HepG2 (cell line): ENCODE data around the gene PUM1. TPM values are rescaled to one million over a fixed set of nuclear protein-coding genes. Genes with fewer than 3 reads are reported as not detected.

Experiments used
- ATAC-seq: fragments of 200-7000 bp; cut with Tn5 transposase; 3 replicates; pipeline ENCODE4 v1.9.1; 2020; ENCODE audit warnings: mild to moderate bottlenecking, moderate library complexity
- BruUV-seq: library from RNA; stranded (reverse); fragments of 400-500 nt; replicated peaks from 2 replicates; lab custom pipeline; 2021; lab: Mats Ljungman, UMichigan
- CTCF ChIA-PET: fragments of 300-600 bp; formaldehyde crosslinking; extraction: SDS; loops from one replicate; lab custom pipeline; 2021; ENCODE audit warnings: low total read pairs, inconsistent platforms, low intra/inter-chr PET ratio; lab: Yijun Ruan, JAX
- POLR2A ChIA-PET: fragments of 350-600 bp; sonication (Branson Sonifier 250); formaldehyde crosslinking; loops from one replicate; lab custom pipeline; 2020; ENCODE audit warnings: antibody characterized with exemption, inconsistent platforms; lab: Yijun Ruan, JAX
- DNase-seq: peaks from one replicate; pipeline ENCODE4 v3.0.0-alpha.2; 2015; ENCODE audit warnings: low spot score
- FAIRE-seq: peaks from 3 replicates; lab custom pipeline; 2011; peaks lifted over from hg19 to GRCh38; lab: Jason Lieb, UNC
- H2AFZ ChIP-seq: one replicate; pipeline ENCODE4 v1.6.1; 2011; ENCODE audit warnings: low read length, inconsistent platforms
- H3K27ac ChIP-seq: fragments of 300-600 bp; 3 replicates; pipeline ENCODE4 v1.8.0; 2011; ENCODE audit warnings: mixed run types, mild to moderate bottlenecking, mixed read lengths, low read length, inconsistent platforms; ENCODE audit not compliant: insufficient read depth; ENCODE audit errors: extremely low read length
- H3K27me3 ChIP-seq, 2 experiments: fragments of 200-600 bp in 1 of 2; 2 replicates in 1 of 2; 3 replicates in 1 of 2; pipeline versions ENCODE4 v1.6.0 to v1.8.0; 2011; ENCODE audit warnings: low read length in 2 of 2, mild to moderate bottlenecking in 2 of 2, moderate library complexity in 2 of 2, inconsistent platforms in 1 of 2; ENCODE audit not compliant: insufficient read depth in 2 of 2, control insufficient read depth in 1 of 2
- H3K36me3 ChIP-seq, 2 experiments: fragments of 200-600 bp in 1 of 2; replicated peaks in 1 of 2; 2 replicates in 1 of 2; 3 replicates in 1 of 2; pipeline versions ENCODE4 v1.5.1 to v1.8.0; 2011; ENCODE audit warnings: low read length in 2 of 2, inconsistent platforms in 1 of 2; ENCODE audit not compliant: insufficient read depth in 2 of 2, control insufficient read depth in 1 of 2
- H3K4me1 ChIP-seq: 2 replicates; pipeline ENCODE4 v1.5.1; 2012; ENCODE audit warnings: low read length, inconsistent platforms; ENCODE audit not compliant: insufficient read depth
- H3K4me2 ChIP-seq: 2 replicates; pipeline ENCODE4 v1.6.0; 2011; ENCODE audit warnings: low read depth, low read length, inconsistent platforms
- H3K4me3 ChIP-seq, 3 experiments: fragments of 200-600 bp in 1 of 3; sonication (generic), shearing (Covaris generic) in 1 of 3; replicated peaks in 1 of 3; 2 replicates each; pipeline ENCODE4 v1.5.1; 2011 to 2016; ENCODE audit warnings: low read length in 3 of 3, inconsistent platforms in 2 of 3, low read depth in 2 of 3, mild to moderate bottlenecking in 2 of 3, control low read depth in 1 of 3, mixed read lengths in 1 of 3; ENCODE audit not compliant: insufficient read depth in 1 of 3
- H3K79me2 ChIP-seq: one replicate; pipeline ENCODE4 v1.6.1; 2011; ENCODE audit warnings: low read length, inconsistent platforms; ENCODE audit not compliant: insufficient read depth
- H3K9ac ChIP-seq: 2 replicates; pipeline ENCODE4 v1.6.0; 2011; ENCODE audit warnings: mild to moderate bottlenecking, low read depth, low read length, inconsistent platforms; ENCODE audit not compliant: insufficient read depth
- H3K9me3 ChIP-seq: 2 replicates; pipeline ENCODE4 v1.5.1; 2012; ENCODE audit warnings: mild to moderate bottlenecking, low read length
- H4K20me1 ChIP-seq: 2 replicates; pipeline ENCODE4 v1.6.0; 2011; ENCODE audit warnings: inconsistent platforms, mild to moderate bottlenecking, low read length, moderate library complexity; ENCODE audit not compliant: insufficient read depth
- BORCS8-MEF2B ChIP-seq: sonication (generic); formaldehyde crosslinking; IDR thresholded peaks from 2 replicates; pipeline ENCODE4 v1.8.0; 2022; ENCODE audit warnings: mild to moderate bottlenecking, missing genetic modification reagents
- MAZ ChIP-seq, 2 experiments: sonication (generic) in 1 of 2; formaldehyde crosslinking in 1 of 2; IDR thresholded peaks; 2 replicates each; pipeline versions ENCODE4 v1.5.0 to v1.6.1; 2012 to 2020; ENCODE audit warnings: low read depth in 2 of 2, mild to moderate bottlenecking in 2 of 2, borderline replicate concordance in 1 of 2, improper control_type of control experiment in 1 of 2, low read length in 1 of 2, missing genetic modification reagents in 1 of 2, moderate library complexity in 1 of 2
- ZNF589 ChIP-seq: sonication (generic); formaldehyde crosslinking; conservative IDR thresholded peaks from 2 replicates; pipeline ENCODE4 v1.8.0; 2022; ENCODE audit warnings: mild to moderate bottlenecking, moderate library complexity, missing genetic modification reagents
- ZNF737 ChIP-seq: sonication (generic); formaldehyde crosslinking; IDR thresholded peaks from 2 replicates; pipeline ENCODE4 v1.5.0; 2020; ENCODE audit warnings: missing genetic modification reagents, mild to moderate bottlenecking, borderline replicate concordance
- WGBS: methylation state at CpG from one replicate; pipeline ENCODE4 v1.1.6; 2017; ENCODE audit warnings: low lambda C conversion rate; 5-methylcytosine and 5-hydroxymethylcytosine counted together
- in situ Hi-C: cut with HindIII; loops from 2 replicates; pipeline ENCODE4 v1.10.0; 2017; ENCODE audit warnings: low pct_unique_long_range_greater_than_20kb; ENCODE audit not compliant: extremely low pct_ligation_motif_present
- intact Hi-C: fragments of 100-400 bp; cut with micrococcal nuclease; formaldehyde crosslinking; loops from one replicate; pipeline ENCODE4 v1.10.0; 2022; ENCODE audit not compliant: unreplicated experiment
- polyA plus RNA-seq, 8 experiments: library from polyadenylated mRNA; depleted of rRNA in 3 of 8; stranded (reverse) in 7 of 8; unstranded in 1 of 8; fragments of >200 nt; fragmentation: Illumina TruSeq in 4 of 8; extraction: Trizol in 4 of 8; gene quantifications; 2 replicates each; pipeline versions ENCODE4 v1.2.1 to v1.2.3, GENCODE V29; 2011 to 2016; ENCODE audit warnings: low read depth in 4 of 8, missing spikeins in 1 of 8, mixed read lengths in 1 of 8; ENCODE audit not compliant: insufficient read depth in 1 of 8
- total RNA-seq, 5 experiments: library from RNA; depleted of rRNA; stranded (reverse); fragments of >200 nt; fragmentation: Illumina TruSeq; extraction: Trizol; gene quantifications; 2 replicates each; pipeline ENCODE4 v1.2.3, GENCODE V29; 2016; ENCODE audit warnings: low read depth in 1 of 5
- TF ChIP-seq, protein P1 (sequence below): fragments of 450-650 bp; IDR thresholded peaks from 2 replicates; pipeline ENCODE4 v1.6.1; 2016

PUM1 gene
- total and polyA plus RNA-seq, 2 of the 13 experiments (the other 11 are each of a cell fraction or from before 2014, with no cell fraction given): 64.7 to 91.0 TPM

DNA sequence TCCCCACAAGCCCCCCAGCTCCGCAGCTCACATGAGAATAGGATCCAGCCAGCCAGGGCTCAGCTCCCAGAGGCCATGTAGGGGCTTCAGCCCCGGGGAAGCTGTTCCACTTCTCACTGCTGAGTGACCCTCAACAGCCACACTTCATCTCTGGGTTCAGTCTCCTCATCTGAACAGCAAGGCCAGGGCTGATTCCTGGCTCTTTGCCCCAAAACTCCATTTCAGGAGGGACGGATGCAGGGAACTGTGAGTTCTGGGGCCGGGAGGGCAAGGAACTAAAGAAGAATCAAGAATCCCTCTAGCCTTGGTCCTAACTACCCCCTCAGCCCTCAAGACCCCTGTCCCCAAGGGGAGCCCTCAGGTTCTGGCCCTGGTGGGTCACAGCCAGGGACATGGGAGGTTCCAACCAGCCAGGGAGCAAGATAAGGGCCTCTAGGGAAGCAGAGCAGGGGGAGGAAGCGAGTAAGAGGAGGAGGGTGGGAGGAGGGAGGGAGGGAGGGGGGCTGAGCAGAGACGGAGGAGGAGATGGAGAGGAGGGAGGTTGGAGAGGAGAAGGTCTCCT is 170.1 kb downstream of the PUM1 start (continued):
- no peak for TF ChIP-seq BORCS8-MEF2B (CRISPR knock-in tag)
- no peak for TF ChIP-seq ZNF589 (CRISPR knock-in tag)
- TF ChIP-seq ZNF737: no peak

DNA sequence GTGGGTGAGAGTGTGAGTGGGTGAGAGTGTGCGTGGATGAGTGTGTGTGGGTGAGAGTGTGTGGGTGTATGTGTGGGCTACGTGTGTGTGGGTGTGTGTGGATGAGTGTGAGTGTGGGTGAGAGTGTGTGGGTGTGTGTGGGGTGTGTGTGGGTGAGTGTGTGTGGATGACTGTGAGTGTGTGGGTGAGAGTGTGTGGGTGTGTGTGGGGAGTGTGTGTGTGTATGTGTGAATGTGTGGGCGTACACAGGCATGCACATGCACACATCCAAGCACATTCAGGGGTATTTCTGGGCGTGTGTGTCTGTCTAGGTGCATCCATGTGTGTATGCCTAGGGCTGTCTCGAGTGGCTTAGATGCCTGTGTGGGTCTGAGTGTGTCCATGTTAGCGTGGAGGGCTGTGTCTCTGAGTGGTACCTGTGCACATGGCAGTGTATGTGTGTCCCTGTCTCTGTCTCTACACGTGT is 171.0 kb downstream of the PUM1 start:
- Histone ChIP-seq H3K27me3 (peaks cover 2 to 4% of the 10 kb centered on the region in 2 experiments; a peak in 2 of 5 replicates), H3K9me3 (no peaks in the 10 kb centered on the region), H3K4me2 (no peak overlapping the region), H3K36me3 (no peaks in the 10 kb centered on the region), H3K4me3 (no peak overlapping the region), H3K9ac (no peak overlapping the region), H2AFZ (no peak overlapping the region), H3K4me1 (peaks cover 27% of the 10 kb centered on the region), H3K27ac (no peak overlapping the region), H4K20me1 (no peaks in the 10 kb centered on the region), H3K79me2 (no peaks in the 10 kb centered on the region)
- ChIA-PET POLR2A (no interaction called here), CTCF (no interaction called here)
- BruUV-seq: no TSS peak
- FAIRE-seq (no peak), ATAC-seq (no peak), DNase-seq (no peak)
- 6% methylated on average over 4 of the region's 7 CpGs for WGBS
- intact Hi-C loops (no loop called here), in situ Hi-C loops (no loop called here)
- TF ChIP-seq, protein P1, sequence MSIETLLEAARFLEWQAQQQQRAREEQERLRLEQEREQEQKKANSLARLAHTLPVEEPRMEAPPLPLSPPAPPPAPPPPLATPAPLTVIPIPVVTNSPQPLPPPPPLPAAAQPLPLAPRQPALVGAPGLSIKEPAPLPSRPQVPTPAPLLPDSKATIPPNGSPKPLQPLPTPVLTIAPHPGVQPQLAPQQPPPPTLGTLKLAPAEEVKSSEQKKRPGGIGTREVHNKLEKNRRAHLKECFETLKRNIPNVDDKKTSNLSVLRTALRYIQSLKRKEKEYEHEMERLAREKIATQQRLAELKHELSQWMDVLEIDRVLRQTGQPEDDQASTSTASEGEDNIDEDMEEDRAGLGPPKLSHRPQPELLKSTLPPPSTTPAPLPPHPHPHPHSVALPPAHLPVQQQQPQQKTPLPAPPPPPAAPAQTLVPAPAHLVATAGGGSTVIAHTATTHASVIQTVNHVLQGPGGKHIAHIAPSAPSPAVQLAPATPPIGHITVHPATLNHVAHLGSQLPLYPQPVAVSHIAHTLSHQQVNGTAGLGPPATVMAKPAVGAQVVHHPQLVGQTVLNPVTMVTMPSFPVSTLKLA: peak; percentile 43; the same call in 1 of the 2 replicates
- no peak for TF ChIP-seq MAZ (IDR thresholded peaks at IDR 0.05; ENCODE audit: borderline replicate concordance, low read depth, low read length)
- no peak for TF ChIP-seq MAZ (CRISPR knock-in tag; IDR thresholded peaks at IDR 0.05; ENCODE audit: low read depth)
